Astrocyte (in vitro differentiated cells and primary cell): ENCODE data around the gene NXPH4.

ENCODE experiments used
- CTCF ChIP-seq: IDR thresholded peaks from 2 replicates; pipeline ENCODE4 v1.5.1; 2011; ENCODE audit warnings: low read depth, mild to moderate bottlenecking, inconsistent platforms, low read length, moderate library complexity; ENCODE audit not compliant: insufficient read depth
- EZH2 ChIP-seq: IDR thresholded peaks from 2 replicates; pipeline ENCODE4 v1.6.1; 2012; ENCODE audit warnings: mild to moderate bottlenecking, low read length, inconsistent platforms; ENCODE audit not compliant: insufficient read depth

- TF ChIP-seq CTCF (no peak), EZH2 (no peak)
These were observed 27.7 kb downstream of the NXPH4 start for GRCh38 chr12:57244312-57244696.
